ENCODE results near the gene TPGS1.

Gene TPGS1

GRCh38 chr19:548886-549830 lies 41.9 kb downstream of the TPGS1 start:
- no peak overlapping the region for H3K27ac Mint-ChIP-seq
- peaks cover 9% of the 10 kb centered on the region for H3K4me1 Mint-ChIP-seq (ENCODE audit: low read depth)
- H3K9me3 Mint-ChIP-seq = no peaks in the 10 kb centered on the region
- H3K36me3 Mint-ChIP-seq (ENCODE audit: low read depth) = no peaks in the 10 kb centered on the region
- H3K27me3 Mint-ChIP-seq = no peaks in the 10 kb centered on the region
- no peak overlapping the region for H3K4me3 Mint-ChIP-seq

GRCh38 chr19:554817-555216 lies 47.5 kb downstream of the TPGS1 start:
- Mint-ChIP-seq H3K36me3 (ENCODE audit: low read depth) (no peaks in the 10 kb centered on the region), H3K4me1 (ENCODE audit: low read depth) (no peaks in the 10 kb centered on the region), H3K4me3 (no peak overlapping the region), H3K27ac (no peak overlapping the region), H3K9me3 (no peaks in the 10 kb centered on the region), H3K27me3 (no peaks in the 10 kb centered on the region)

- Mint-ChIP-seq H3K9me3 (no peaks in the 10 kb centered on the region), H3K36me3 (ENCODE audit: low read depth) (no peaks in the 10 kb centered on the region), H3K4me1 (ENCODE audit: low read depth) (no peaks in the 10 kb centered on the region), H3K27ac (no peak overlapping the region), H3K27me3 (no peaks in the 10 kb centered on the region), H3K4me3 (no peak overlapping the region)
Measured at GRCh38 chr19:555474-555808, 48.1 kb downstream of the TPGS1 start.

- Mint-ChIP-seq H3K4me3 (no peak overlapping the region), H3K27me3 (no peaks in the 10 kb centered on the region), H3K9me3 (no peaks in the 10 kb centered on the region), H3K27ac (no peak overlapping the region), H3K36me3 (ENCODE audit: low read depth) (no peaks in the 10 kb centered on the region), H3K4me1 (ENCODE audit: low read depth) (no peaks in the 10 kb centered on the region)
Measured at GRCh38 chr19:556611-557382, 49.5 kb downstream of the TPGS1 start.

- no peak overlapping the region for H3K4me3 Mint-ChIP-seq
- H3K4me1 Mint-ChIP-seq (ENCODE audit: low read depth) = no peaks in the 10 kb centered on the region
- H3K27ac Mint-ChIP-seq = no peak overlapping the region
- H3K27me3 Mint-ChIP-seq = no peaks in the 10 kb centered on the region
- H3K9me3 Mint-ChIP-seq = no peaks in the 10 kb centered on the region
- H3K36me3 Mint-ChIP-seq (ENCODE audit: low read depth) = no peaks in the 10 kb centered on the region
Measured at GRCh38 chr19:558770-559439, 51.6 kb downstream of the TPGS1 start.

- Mint-ChIP-seq H3K9me3 (no peaks in the 10 kb centered on the region), H3K4me3 (no peak overlapping the region), H3K4me1 (ENCODE audit: low read depth) (no peaks in the 10 kb centered on the region), H3K27me3 (no peaks in the 10 kb centered on the region), H3K36me3 (ENCODE audit: low read depth) (no peaks in the 10 kb centered on the region), H3K27ac (no peak overlapping the region)
Measured at GRCh38 chr19:560121-560520, 52.8 kb downstream of the TPGS1 start.

- no peak overlapping the region for H3K27ac Mint-ChIP-seq
- no peaks in the 10 kb centered on the region for H3K36me3 Mint-ChIP-seq (ENCODE audit: low read depth)
- no peak overlapping the region for H3K4me3 Mint-ChIP-seq
- no peaks in the 10 kb centered on the region for H3K27me3 Mint-ChIP-seq
- peaks cover 12% of the 10 kb centered on the region for H3K4me1 Mint-ChIP-seq (ENCODE audit: low read depth)
- H3K9me3 Mint-ChIP-seq = no peaks in the 10 kb centered on the region
Measured at GRCh38 chr19:566403-566802, 59.1 kb downstream of the TPGS1 start.

GRCh38 chr19:566844-567243 lies 59.5 kb downstream of the TPGS1 start:
- Mint-ChIP-seq H3K27me3 (no peaks in the 10 kb centered on the region), H3K27ac (no peak overlapping the region), H3K4me1 (ENCODE audit: low read depth) (peaks cover 16% of the 10 kb centered on the region), H3K4me3 (no peak overlapping the region), H3K9me3 (no peaks in the 10 kb centered on the region), H3K36me3 (ENCODE audit: low read depth) (no peaks in the 10 kb centered on the region)

- no peak overlapping the region for H3K4me3 Mint-ChIP-seq
- H3K4me1 Mint-ChIP-seq (ENCODE audit: low read depth) = peaks cover 20% of the 10 kb centered on the region
- no peaks in the 10 kb centered on the region for H3K36me3 Mint-ChIP-seq (ENCODE audit: low read depth)
- H3K27me3 Mint-ChIP-seq = no peaks in the 10 kb centered on the region
- no peaks in the 10 kb centered on the region for H3K9me3 Mint-ChIP-seq
- H3K27ac Mint-ChIP-seq = no peak overlapping the region
Measured at GRCh38 chr19:567296-567900, 60.1 kb downstream of the TPGS1 start.

Measured in stimulated activated naive CD8-positive, alpha-beta T cell treated with anti-CD3 and anti-CD28 coated beads, Interleukin-15, Interleukin-2, amounts not matched to agents 100 ng/mL and 50 ng/mL, for 24 hours (primary cell).